Caco-2 (cell line): ENCODE results near the gene ABLIM2. TPM values are rescaled to one million over a fixed set of nuclear protein-coding genes. Genes with fewer than 3 reads are reported as not detected.

Experiments
- BruUV-seq: library from RNA; stranded (reverse); fragments of 400-500 nt; replicated peaks from 2 replicates; lab custom pipeline; 2021; lab: Mats Ljungman, UMichigan
- CTCF ChIA-PET: fragments of 300-600 bp; sonication (Branson Sonifier 250); formaldehyde crosslinking; loops from one replicate; lab custom pipeline; 2022; ENCODE audit warnings: antibody characterized with exemption; lab: Charles Lee
- POLR2A ChIA-PET: fragments of 300-600 bp; sonication (Branson Sonifier 250); formaldehyde crosslinking; loops from one replicate; lab custom pipeline; 2022; ENCODE audit warnings: antibody characterized with exemption; lab: Charles Lee
- DNase-seq, 2 experiments: peaks; one replicate each; pipeline versions ENCODE4 v3.0.0 to v3.0.0-alpha.2; 2020 to 2022
- H3K27me3 ChIP-seq: replicated peaks from 2 replicates; pipeline ENCODE4 v1.6.0; 2011; ENCODE audit warnings: low read length; ENCODE audit not compliant: control insufficient read depth, insufficient read depth
- H3K36me3 ChIP-seq: 2 replicates; pipeline ENCODE4 v1.5.1; 2011; ENCODE audit warnings: low read length; ENCODE audit not compliant: control insufficient read depth, insufficient read depth
- H3K4me1 ChIP-seq: fragments of 250-450 bp; sonication (Bioruptor Pico); 2 replicates; pipeline ENCODE4 v1.5.1; 2020; ENCODE audit warnings: mild to moderate bottlenecking
- H3K4me3 ChIP-seq: 2 replicates; pipeline ENCODE4 v1.5.1; 2011; ENCODE audit warnings: low read depth, mild to moderate bottlenecking, control low read depth, low read length
- H3K9me3 ChIP-seq: fragments of 250-450 bp; sonication (Bioruptor Pico); 2 replicates; pipeline ENCODE4 v1.5.1; 2020; ENCODE audit warnings: mild to moderate bottlenecking, moderate library complexity
- H3K27ac Mint-ChIP-seq: one replicate; pipeline ENCODE4 v1.8.0; 2022; ENCODE audit warnings: mixed read lengths; ENCODE audit not compliant: unreplicated experiment
- H3K27me3 Mint-ChIP-seq: one replicate; pipeline ENCODE4 v1.8.0; 2022; ENCODE audit warnings: mixed read lengths; ENCODE audit not compliant: insufficient read depth, unreplicated experiment
- H3K36me3 Mint-ChIP-seq: one replicate; pipeline ENCODE4 v1.8.0; 2022; ENCODE audit warnings: mild to moderate bottlenecking, mixed read lengths; ENCODE audit not compliant: insufficient read depth, unreplicated experiment
- H3K4me1 Mint-ChIP-seq: one replicate; pipeline ENCODE4 v1.8.0; 2022; ENCODE audit warnings: low read depth, mixed read lengths; ENCODE audit not compliant: unreplicated experiment
- H3K4me3 Mint-ChIP-seq: one replicate; pipeline ENCODE4 v1.8.0; 2022; ENCODE audit warnings: mild to moderate bottlenecking, moderate library complexity, mixed read lengths; ENCODE audit not compliant: unreplicated experiment
- H3K9me3 Mint-ChIP-seq: one replicate; pipeline ENCODE4 v1.8.0; 2022; ENCODE audit warnings: mixed read lengths; ENCODE audit not compliant: unreplicated experiment
- intact Hi-C: fragments of 100-400 bp; cut with micrococcal nuclease; formaldehyde crosslinking; loops from one replicate; pipeline ENCODE4 v1.10.0; 2022; ENCODE audit not compliant: unreplicated experiment
- total RNA-seq: library from RNA; stranded (reverse); gene quantifications from 2 replicates; pipeline ENCODE4 v1.2.3, GENCODE V29; 2022
- TF ChIP-seq, protein P1 (sequence below), 2 experiments: fragments of 200-600 bp in 1 of 2; IDR thresholded peaks; 1 replicate in 1 of 2; 2 replicates in 1 of 2; pipeline versions ENCODE4 v1.5.1 to v1.8.0; 2011 to 2022; ENCODE audit warnings: antibody characterized with exemption in 1 of 2, control low read depth in 1 of 2, inconsistent platforms in 1 of 2, low read depth in 1 of 2, low read length in 1 of 2, mild to moderate bottlenecking in 1 of 2, moderate library complexity in 1 of 2; ENCODE audit not compliant: insufficient read depth in 1 of 2, severe bottlenecking in 1 of 2, unreplicated experiment in 1 of 2

ABLIM2 gene
- total RNA-seq, 1 experiment from 2014 or later = 0.23 TPM

DNA sequence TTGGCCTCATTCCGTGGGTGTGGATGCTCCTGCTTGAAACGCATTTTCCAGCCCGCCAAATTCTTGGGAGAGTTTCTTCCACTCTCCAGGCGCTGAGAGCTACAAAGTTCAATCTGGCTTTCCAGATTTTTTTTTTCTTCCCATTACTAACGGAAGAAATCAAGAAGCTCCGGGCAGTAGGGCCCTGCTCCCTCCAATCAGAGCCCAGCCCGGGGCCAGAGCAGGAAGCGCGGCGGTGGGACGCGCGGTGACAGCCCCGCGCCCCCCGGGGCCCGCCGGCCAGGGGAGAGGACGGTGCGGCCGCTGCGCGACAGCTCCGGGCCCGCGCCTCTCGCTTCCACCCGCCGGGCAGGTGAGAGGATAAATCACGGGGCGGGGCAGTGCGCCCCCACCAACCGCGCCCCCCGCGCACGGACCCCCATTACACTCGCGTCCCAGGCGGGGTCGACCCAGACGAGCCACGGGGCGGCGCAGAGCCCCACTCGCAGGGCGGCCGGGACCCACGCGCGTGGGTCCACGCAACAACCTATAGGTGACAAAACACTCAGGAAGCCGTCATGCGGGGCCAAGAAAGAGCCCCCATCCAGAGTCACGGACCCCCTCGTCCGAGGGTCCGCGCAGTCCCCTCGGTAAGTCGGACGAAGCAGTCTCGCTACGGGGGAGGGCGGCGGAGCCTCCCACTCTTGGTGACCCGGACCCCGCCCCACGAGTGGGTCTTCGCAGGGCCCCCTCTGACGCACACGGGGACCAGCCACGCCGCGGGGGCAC lies 219.8 kb downstream of the ABLIM2 start:
- no TSS peak for BruUV-seq
- peaks cover 34% of the 10 kb centered on the region for H3K4me1 ChIP-seq
- peak overlapping the region; percentile 93 for H3K4me3 ChIP-seq
- Mint-ChIP-seq H3K9me3 (no peaks in the 10 kb centered on the region), H3K27ac (peak overlapping the region; percentile 60), H3K27me3 (no peaks in the 10 kb centered on the region), H3K4me3 (peak overlapping the region; percentile 81), H3K4me1 (peaks cover 44% of the 10 kb centered on the region), H3K36me3 (peaks cover 16% of the 10 kb centered on the region)
- no peaks in the 10 kb centered on the region for H3K27me3 ChIP-seq
- CTCF ChIA-PET = interaction anchor here (0.6 to 1.8 kb wide), 4 partner anchors 95 to 148 kb away, joined by 4 to 9 read pairs (median 8); no protein-coding TSS in a partner anchor
- peak in 1 of 2 experiments; percentile 37 for DNase-seq
- no peaks in the 10 kb centered on the region for H3K36me3 ChIP-seq
- TF ChIP-seq, protein P1, sequence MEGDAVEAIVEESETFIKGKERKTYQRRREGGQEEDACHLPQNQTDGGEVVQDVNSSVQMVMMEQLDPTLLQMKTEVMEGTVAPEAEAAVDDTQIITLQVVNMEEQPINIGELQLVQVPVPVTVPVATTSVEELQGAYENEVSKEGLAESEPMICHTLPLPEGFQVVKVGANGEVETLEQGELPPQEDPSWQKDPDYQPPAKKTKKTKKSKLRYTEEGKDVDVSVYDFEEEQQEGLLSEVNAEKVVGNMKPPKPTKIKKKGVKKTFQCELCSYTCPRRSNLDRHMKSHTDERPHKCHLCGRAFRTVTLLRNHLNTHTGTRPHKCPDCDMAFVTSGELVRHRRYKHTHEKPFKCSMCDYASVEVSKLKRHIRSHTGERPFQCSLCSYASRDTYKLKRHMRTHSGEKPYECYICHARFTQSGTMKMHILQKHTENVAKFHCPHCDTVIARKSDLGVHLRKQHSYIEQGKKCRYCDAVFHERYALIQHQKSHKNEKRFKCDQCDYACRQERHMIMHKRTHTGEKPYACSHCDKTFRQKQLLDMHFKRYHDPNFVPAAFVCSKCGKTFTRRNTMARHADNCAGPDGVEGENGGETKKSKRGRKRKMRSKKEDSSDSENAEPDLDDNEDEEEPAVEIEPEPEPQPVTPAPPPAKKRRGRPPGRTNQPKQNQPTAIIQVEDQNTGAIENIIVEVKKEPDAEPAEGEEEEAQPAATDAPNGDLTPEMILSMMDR (IDR thresholded peaks at IDR 0.05; ENCODE audit: insufficient read depth in 1 of 2, low read depth in 1 of 2, low read length in 1 of 2, severe bottlenecking in 1 of 2, unreplicated experiment in 1 of 2) = no peak
- intact Hi-C loops = loop anchor here (5.0 kb wide), 1 partner anchor 49 kb away; no protein-coding TSS in a partner anchor
- no peaks in the 10 kb centered on the region for H3K9me3 ChIP-seq
- POLR2A ChIA-PET = interaction anchor here (1.0 kb wide), 1 partner anchor 837 kb away, joined by 3 read pairs; no protein-coding TSS in a partner anchor

DNA sequence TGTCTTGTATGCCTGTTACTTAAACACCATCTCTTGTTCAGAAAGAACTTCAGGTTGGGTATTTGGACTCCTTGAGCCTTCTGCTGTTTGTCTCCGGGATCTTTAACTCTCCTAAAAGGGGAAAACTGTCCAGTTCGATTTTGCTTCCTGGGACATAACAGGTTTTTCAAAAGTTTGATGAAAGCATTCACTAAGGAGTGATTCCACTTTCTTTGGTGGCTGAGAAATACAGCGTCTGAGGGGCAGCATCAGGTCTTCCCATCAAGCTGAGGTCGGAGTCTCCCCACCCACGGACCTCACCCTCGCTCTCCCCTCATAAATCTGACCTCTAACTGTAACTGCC lies 220.4 kb downstream of the ABLIM2 start:
- Mint-ChIP-seq H3K27me3 (no peaks in the 10 kb centered on the region), H3K9me3 (no peaks in the 10 kb centered on the region), H3K27ac (peak overlapping the region; percentile 60), H3K36me3 (peaks cover 16% of the 10 kb centered on the region), H3K4me3 (peak overlapping the region; percentile 81), H3K4me1 (peaks cover 44% of the 10 kb centered on the region)
- intact Hi-C loops = loop anchor here (5.0 kb wide), 1 partner anchor 49 kb away; no protein-coding TSS in a partner anchor
- BruUV-seq = TSS peak; percentile 34
- DNase-seq = no peak
- TF ChIP-seq, protein P1 (IDR thresholded peaks at IDR 0.05; ENCODE audit: insufficient read depth in 1 of 2, low read depth in 1 of 2, low read length in 1 of 2, severe bottlenecking in 1 of 2, unreplicated experiment in 1 of 2) = no peak
- Histone ChIP-seq H3K36me3 (no peaks in the 10 kb centered on the region), H3K27me3 (no peaks in the 10 kb centered on the region), H3K4me3 (peak overlapping the region; percentile 93), H3K4me1 (peaks cover 34% of the 10 kb centered on the region), H3K9me3 (no peaks in the 10 kb centered on the region)
- POLR2A ChIA-PET = interaction anchor here (1.0 kb wide), 1 partner anchor 836 kb away, joined by 3 read pairs; no protein-coding TSS in a partner anchor
- CTCF ChIA-PET = interaction anchor here (0.6 to 1.4 kb wide), 3 partner anchors 94 to 148 kb away, joined by 4 to 9 read pairs (median 8); no protein-coding TSS in a partner anchor

DNA sequence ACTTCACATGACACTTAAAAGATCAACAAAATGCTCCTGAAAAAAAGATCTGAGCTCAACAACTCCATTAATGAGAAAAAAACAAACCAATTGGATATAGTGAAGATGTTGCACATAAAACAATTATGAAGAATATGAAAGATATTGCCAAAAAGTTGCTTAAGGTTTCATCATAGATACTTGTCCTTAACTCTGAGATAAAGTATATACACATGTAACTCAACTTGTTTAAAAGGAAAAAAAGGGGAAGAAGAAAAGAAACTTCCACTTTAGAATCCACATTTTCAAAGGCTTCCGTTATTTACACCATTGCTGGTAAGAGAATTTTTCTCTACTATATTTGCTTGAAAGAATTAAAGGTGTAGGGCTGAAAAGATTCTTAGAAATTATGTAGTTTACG lies 221.6 kb downstream of the ABLIM2 start:
- BruUV-seq = no TSS peak
- Histone ChIP-seq H3K27me3 (no peaks in the 10 kb centered on the region), H3K4me3 (no peak overlapping the region), H3K4me1 (peaks cover 22% of the 10 kb centered on the region), H3K36me3 (no peaks in the 10 kb centered on the region), H3K9me3 (no peaks in the 10 kb centered on the region)
- peaks cover 34% of the 10 kb centered on the region for H3K4me1 Mint-ChIP-seq
- TF ChIP-seq, protein P1 (IDR thresholded peaks at IDR 0.05; ENCODE audit: insufficient read depth in 1 of 2, low read depth in 1 of 2, low read length in 1 of 2, severe bottlenecking in 1 of 2, unreplicated experiment in 1 of 2) = no peak
- CTCF ChIA-PET = no interaction called here
- POLR2A ChIA-PET = no interaction called here
- H3K36me3 Mint-ChIP-seq = peaks cover 16% of the 10 kb centered on the region
- no peak overlapping the region for H3K4me3 Mint-ChIP-seq
- DNase-seq = no peak
- no peaks in the 10 kb centered on the region for H3K9me3 Mint-ChIP-seq
- H3K27me3 Mint-ChIP-seq = no peaks in the 10 kb centered on the region
- no peak overlapping the region for H3K27ac Mint-ChIP-seq
- intact Hi-C loops = loop anchor here (5.0 kb wide), 1 partner anchor 50 kb away; no protein-coding TSS in a partner anchor
